ENCODE data around the gene PDZD2. TPM values are rescaled to one million over a fixed set of nuclear protein-coding genes. Genes with fewer than 3 reads are reported as not detected.

PDZD2 gene
- total and polyA plus RNA-seq, 2 experiments from 2014 or later = 1.7 to 4.0 TPM

- no peak overlapping the region for H3K4me2 ChIP-seq
These were observed 186.7 kb downstream of the PDZD2 start for GRCh38 chr5:31825518-31826068.

GRCh38 chr5:31827867-31828266, 188.9 kb downstream of the PDZD2 start:
- no peak for TF ChIP-seq CTCF (IDR thresholded peaks at IDR 0.05; ENCODE audit: poor library complexity)
- no peak for TF ChIP-seq EZH2 (IDR thresholded peaks at IDR 0.05; ENCODE audit: borderline replicate concordance)
- TF ChIP-seq EZH2phosphoT487 (IDR thresholded peaks at IDR 0.05; ENCODE audit: low read depth, severe bottlenecking, unreplicated experiment) = no peak
- H3K4me3 ChIP-seq = no peak overlapping the region
- no peak overlapping the region for H3K27ac ChIP-seq
- no peaks in the 10 kb centered on the region for H3K36me3 ChIP-seq (replicated peaks; ENCODE audit: insufficient read depth, low read depth)
- H3K27me3 ChIP-seq = no peaks in the 10 kb centered on the region
- H2AFZ ChIP-seq = no peak overlapping the region
- H3K4me1 ChIP-seq (ENCODE audit: insufficient read depth) = no peaks in the 10 kb centered on the region
- H3K9me3 ChIP-seq (ENCODE audit: low read depth) = no peaks in the 10 kb centered on the region
- 97% methylated on average over 1 of the region's 1 CpG for WGBS (ENCODE audit: low lambda C conversion rate, missing lambda C conversion rate)
- no peaks in the 10 kb centered on the region for H3K9me2 ChIP-seq (replicated peaks; ENCODE audit: insufficient read depth)
- H3K79me2 ChIP-seq = no peaks in the 10 kb centered on the region
- H3K4me2 ChIP-seq = no peak overlapping the region
- DNase-seq (ENCODE audit: low spot score) = no peak
- H4K20me1 ChIP-seq (ENCODE audit: insufficient read depth, poor library complexity, severe bottlenecking) = no peaks in the 10 kb centered on the region

More at GRCh38 chr5:31825518-31826068, 186.7 kb downstream of the PDZD2 start:
- no peak overlapping the region for H3K4me3 ChIP-seq
- H3K9me2 ChIP-seq (replicated peaks; ENCODE audit: insufficient read depth) = no peaks in the 10 kb centered on the region
- no peaks in the 10 kb centered on the region for H4K20me1 ChIP-seq (ENCODE audit: insufficient read depth, poor library complexity, severe bottlenecking)
- no peaks in the 10 kb centered on the region for H3K36me3 ChIP-seq (replicated peaks; ENCODE audit: insufficient read depth, low read depth)
- no peak overlapping the region for H2AFZ ChIP-seq
- no peaks in the 10 kb centered on the region for H3K4me1 ChIP-seq (ENCODE audit: insufficient read depth)
- no peak overlapping the region for H3K27ac ChIP-seq
- no peaks in the 10 kb centered on the region for H3K27me3 ChIP-seq
- no peaks in the 10 kb centered on the region for H3K79me2 ChIP-seq
- TF ChIP-seq CTCF (IDR thresholded peaks at IDR 0.05; ENCODE audit: poor library complexity) (peak; percentile 86), EZH2 (IDR thresholded peaks at IDR 0.05; ENCODE audit: borderline replicate concordance) (no peak), EZH2phosphoT487 (IDR thresholded peaks at IDR 0.05; ENCODE audit: low read depth, severe bottlenecking, unreplicated experiment) (no peak)
- peak; percentile 76 for DNase-seq (ENCODE audit: low spot score)
- no peaks in the 10 kb centered on the region for H3K9me3 ChIP-seq (ENCODE audit: low read depth)
- WGBS (ENCODE audit: low lambda C conversion rate, missing lambda C conversion rate) = 33% methylated on average over 8 of the region's 8 CpGs

- no peak for TF ChIP-seq CTCF (IDR thresholded peaks at IDR 0.05; ENCODE audit: poor library complexity)
- TF ChIP-seq EZH2 (IDR thresholded peaks at IDR 0.05; ENCODE audit: borderline replicate concordance) = no peak
- no peak for TF ChIP-seq EZH2phosphoT487 (IDR thresholded peaks at IDR 0.05; ENCODE audit: low read depth, severe bottlenecking, unreplicated experiment)
- Histone ChIP-seq H3K27me3 (no peaks in the 10 kb centered on the region), H3K4me1 (ENCODE audit: insufficient read depth) (no peaks in the 10 kb centered on the region), H2AFZ (no peak overlapping the region), H3K27ac (no peak overlapping the region), H3K4me2 (no peak overlapping the region), H3K79me2 (no peaks in the 10 kb centered on the region), H3K9me3 (ENCODE audit: low read depth) (no peaks in the 10 kb centered on the region), H3K9me2 (replicated peaks; ENCODE audit: insufficient read depth) (no peaks in the 10 kb centered on the region), H4K20me1 (ENCODE audit: insufficient read depth, poor library complexity, severe bottlenecking) (no peaks in the 10 kb centered on the region), H3K36me3 (replicated peaks; ENCODE audit: insufficient read depth, low read depth) (no peaks in the 10 kb centered on the region), H3K4me3 (no peak overlapping the region)
- 56% methylated on average over 4 of the region's 4 CpGs for WGBS (ENCODE audit: low lambda C conversion rate, missing lambda C conversion rate)
- DNase-seq (ENCODE audit: low spot score) = no peak
These were observed 194.0 kb downstream of the PDZD2 start for GRCh38 chr5:31832966-31833365.

Measured in hepatocyte (in vitro differentiated cells).